GM18520 (cell line): ENCODE data around the gene THSD7A.

Source experiments
- ATAC-seq: cut with Tn5 transposase; IDR thresholded peaks from one replicate; pipeline ENCODE4 v1.9.1; 2021; ENCODE audit not compliant: unreplicated experiment

Gene THSD7A

GRCh38 chr7:11831736-11832495 is at the start of gene THSD7A:
THSD7A (minus strand) TSS chr7:11832198; CDS start chr7:11831946, 252 bp downstream.
- no peak for ATAC-seq

GRCh38 chr7:11881680-11882079 is 49.7 kb upstream of the THSD7A start:
- no peak for ATAC-seq

GRCh38 chr7:11875635-11876034 is 43.6 kb upstream of the THSD7A start:
- ATAC-seq: no peak

- ATAC-seq: no peak
Measured at GRCh38 chr7:11865671-11866070, 33.7 kb upstream of the THSD7A start.

GRCh38 chr7:11858622-11859302 is 26.8 kb upstream of the THSD7A start:
- ATAC-seq: no peak

- no peak for ATAC-seq
Measured at GRCh38 chr7:11858026-11858425, 26.0 kb upstream of the THSD7A start.

- ATAC-seq: no peak
Measured at GRCh38 chr7:11848251-11848650, 16.3 kb upstream of the THSD7A start.

- no peak for ATAC-seq
Measured at GRCh38 chr7:11847336-11847735, 15.3 kb upstream of the THSD7A start.

- no peak for ATAC-seq
Measured at GRCh38 chr7:11846361-11846955, 14.5 kb upstream of the THSD7A start.

- no peak for ATAC-seq
Measured at GRCh38 chr7:11843113-11843765, 11.2 kb upstream of the THSD7A start.

GRCh38 chr7:11841657-11842056 is 9.7 kb upstream of the THSD7A start:
- ATAC-seq: no peak

GRCh38 chr7:11835260-11835659 is 3.3 kb upstream of the THSD7A start:
- ATAC-seq: no peak

- no peak for ATAC-seq
Measured at GRCh38 chr7:11833431-11833830, 1.4 kb upstream of the THSD7A start.

GRCh38 chr7:11831156-11831735 is 752 bp downstream of the THSD7A start:
- ATAC-seq: no peak

- no peak for ATAC-seq
Measured at GRCh38 chr7:11830582-11831155, 1.3 kb downstream of the THSD7A start.

GRCh38 chr7:11829954-11830353 is 2.0 kb downstream of the THSD7A start:
- no peak for ATAC-seq

GRCh38 chr7:11819947-11820346 is 12.1 kb downstream of the THSD7A start:
- no peak for ATAC-seq

GRCh38 chr7:11819271-11819670 is 12.7 kb downstream of the THSD7A start:
- ATAC-seq: no peak

GRCh38 chr7:11818281-11818680 is 13.7 kb downstream of the THSD7A start:
- no peak for ATAC-seq

- no peak for ATAC-seq
Measured at GRCh38 chr7:11817111-11817740, 14.8 kb downstream of the THSD7A start.
